Chondrocyte (in vitro differentiated cells): ENCODE data around the gene XIRP2. TPM values are rescaled to one million over a fixed set of nuclear protein-coding genes. Genes with fewer than 3 reads are reported as not detected.
A peak's percentile ranks its signal among the peaks of the same experiment; 100 is the strongest.

ENCODE experiments used
- DNase-seq: peaks from one replicate; pipeline ENCODE4 v3.0.0; 2021; ENCODE audit warnings: mixed read lengths, low spot score
- H3K27ac Mint-ChIP-seq: one replicate; pipeline ENCODE4 v1.8.0; 2021; ENCODE audit warnings: mild to moderate bottlenecking, moderate library complexity, mixed read lengths; ENCODE audit not compliant: unreplicated experiment
- H3K27me3 Mint-ChIP-seq: 2 replicates; pipeline ENCODE4 v1.8.0; 2021; ENCODE audit warnings: low read depth, mixed read lengths
- H3K36me3 Mint-ChIP-seq: 2 replicates; pipeline ENCODE4 v1.8.0; 2021; ENCODE audit warnings: low read depth, mixed read lengths
- H3K4me1 Mint-ChIP-seq: 2 replicates; pipeline ENCODE4 v1.8.0; 2021; ENCODE audit warnings: low read depth, mild to moderate bottlenecking, mixed read lengths
- H3K4me3 Mint-ChIP-seq: one replicate; pipeline ENCODE4 v1.8.0; 2021; ENCODE audit warnings: mild to moderate bottlenecking, moderate library complexity, mixed read lengths; ENCODE audit not compliant: unreplicated experiment
- H3K9me3 Mint-ChIP-seq: 2 replicates; pipeline ENCODE4 v1.8.0; 2021; ENCODE audit warnings: low read depth, mixed read lengths
- total RNA-seq: library from RNA; stranded (reverse); gene quantifications from 3 replicates; pipeline ENCODE4 v1.2.1, GENCODE V29; 2021
- TF ChIP-seq, protein P1 (sequence below): fragments of 200-600 bp; sonication (generic); IDR thresholded peaks from 2 replicates; pipeline ENCODE4 v1.5.0; 2021; ENCODE audit warnings: antibody characterized with exemption, mild to moderate bottlenecking, moderate library complexity

XIRP2 gene
- total RNA-seq, 1 donor from 2014 or later, result not detected

DNA sequence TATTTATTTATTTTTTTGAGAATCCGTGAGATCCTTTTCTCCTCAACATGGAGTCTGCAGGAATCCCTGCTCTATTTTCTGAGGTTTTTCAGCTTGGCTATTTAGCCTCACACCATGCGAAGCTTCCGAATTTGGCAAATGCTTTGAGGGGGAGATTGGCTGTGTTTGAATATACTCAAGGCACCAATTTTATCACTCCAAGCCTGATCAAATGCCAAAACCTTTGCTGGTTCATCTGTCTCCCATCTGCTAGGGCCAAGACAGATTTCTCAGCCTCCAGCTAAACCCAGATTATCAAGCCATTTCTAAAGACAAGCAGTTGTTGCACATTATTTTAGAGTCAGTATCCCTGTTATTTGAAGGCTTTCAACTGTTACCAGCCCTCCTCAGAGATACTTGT, 295.7 kb downstream of the XIRP2 start:
- Mint-ChIP-seq H3K4me1 (peaks cover 27% of the 10 kb centered on the region), H3K27ac (no peak overlapping the region), H3K4me3 (no peak overlapping the region), H3K9me3 (peaks cover 5% of the 10 kb centered on the region), H3K27me3 (no peaks in the 10 kb centered on the region), H3K36me3 (no peaks in the 10 kb centered on the region)
- TF ChIP-seq, protein P1, sequence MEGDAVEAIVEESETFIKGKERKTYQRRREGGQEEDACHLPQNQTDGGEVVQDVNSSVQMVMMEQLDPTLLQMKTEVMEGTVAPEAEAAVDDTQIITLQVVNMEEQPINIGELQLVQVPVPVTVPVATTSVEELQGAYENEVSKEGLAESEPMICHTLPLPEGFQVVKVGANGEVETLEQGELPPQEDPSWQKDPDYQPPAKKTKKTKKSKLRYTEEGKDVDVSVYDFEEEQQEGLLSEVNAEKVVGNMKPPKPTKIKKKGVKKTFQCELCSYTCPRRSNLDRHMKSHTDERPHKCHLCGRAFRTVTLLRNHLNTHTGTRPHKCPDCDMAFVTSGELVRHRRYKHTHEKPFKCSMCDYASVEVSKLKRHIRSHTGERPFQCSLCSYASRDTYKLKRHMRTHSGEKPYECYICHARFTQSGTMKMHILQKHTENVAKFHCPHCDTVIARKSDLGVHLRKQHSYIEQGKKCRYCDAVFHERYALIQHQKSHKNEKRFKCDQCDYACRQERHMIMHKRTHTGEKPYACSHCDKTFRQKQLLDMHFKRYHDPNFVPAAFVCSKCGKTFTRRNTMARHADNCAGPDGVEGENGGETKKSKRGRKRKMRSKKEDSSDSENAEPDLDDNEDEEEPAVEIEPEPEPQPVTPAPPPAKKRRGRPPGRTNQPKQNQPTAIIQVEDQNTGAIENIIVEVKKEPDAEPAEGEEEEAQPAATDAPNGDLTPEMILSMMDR, result no peak
- DNase-seq, result no peak

DNA sequence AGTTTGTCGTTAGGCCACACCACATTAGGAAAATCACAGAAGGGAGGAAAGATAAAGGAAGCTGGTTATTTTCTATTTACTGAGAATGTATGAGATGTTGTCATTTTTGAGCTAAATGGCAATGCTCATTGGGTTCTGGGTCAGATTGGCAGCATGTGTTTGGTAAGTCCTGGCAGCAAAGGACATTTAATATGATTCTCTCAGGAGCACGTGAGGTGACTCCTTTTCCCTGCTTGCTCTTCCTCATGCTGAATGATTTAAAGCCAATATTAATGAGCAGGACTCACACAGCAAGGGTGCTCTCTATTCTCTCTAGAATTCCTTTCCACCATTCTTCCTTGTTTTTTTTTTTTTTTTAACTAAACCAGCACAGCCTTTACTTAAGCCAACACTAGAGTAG, 298.2 kb downstream of the XIRP2 start:
- DNase-seq, result no peak
- no peak overlapping the region for H3K27ac Mint-ChIP-seq
- TF ChIP-seq, protein P1, result no peak
- H3K36me3 Mint-ChIP-seq, result no peaks in the 10 kb centered on the region
- no peak overlapping the region for H3K4me3 Mint-ChIP-seq
- H3K27me3 Mint-ChIP-seq, result no peaks in the 10 kb centered on the region
- no peaks in the 10 kb centered on the region for H3K9me3 Mint-ChIP-seq
- peaks cover 49% of the 10 kb centered on the region for H3K4me1 Mint-ChIP-seq

GRCh38 chr2:167187049-167187727, 298.9 kb downstream of the XIRP2 start:
- Mint-ChIP-seq H3K36me3 (no peaks in the 10 kb centered on the region), H3K4me3 (no peak overlapping the region), H3K27me3 (no peaks in the 10 kb centered on the region), H3K4me1 (peaks cover 54% of the 10 kb centered on the region), H3K9me3 (no peaks in the 10 kb centered on the region), H3K27ac (no peak overlapping the region)
- DNase-seq, result no peak
- TF ChIP-seq, protein P1, result no peak

DNA sequence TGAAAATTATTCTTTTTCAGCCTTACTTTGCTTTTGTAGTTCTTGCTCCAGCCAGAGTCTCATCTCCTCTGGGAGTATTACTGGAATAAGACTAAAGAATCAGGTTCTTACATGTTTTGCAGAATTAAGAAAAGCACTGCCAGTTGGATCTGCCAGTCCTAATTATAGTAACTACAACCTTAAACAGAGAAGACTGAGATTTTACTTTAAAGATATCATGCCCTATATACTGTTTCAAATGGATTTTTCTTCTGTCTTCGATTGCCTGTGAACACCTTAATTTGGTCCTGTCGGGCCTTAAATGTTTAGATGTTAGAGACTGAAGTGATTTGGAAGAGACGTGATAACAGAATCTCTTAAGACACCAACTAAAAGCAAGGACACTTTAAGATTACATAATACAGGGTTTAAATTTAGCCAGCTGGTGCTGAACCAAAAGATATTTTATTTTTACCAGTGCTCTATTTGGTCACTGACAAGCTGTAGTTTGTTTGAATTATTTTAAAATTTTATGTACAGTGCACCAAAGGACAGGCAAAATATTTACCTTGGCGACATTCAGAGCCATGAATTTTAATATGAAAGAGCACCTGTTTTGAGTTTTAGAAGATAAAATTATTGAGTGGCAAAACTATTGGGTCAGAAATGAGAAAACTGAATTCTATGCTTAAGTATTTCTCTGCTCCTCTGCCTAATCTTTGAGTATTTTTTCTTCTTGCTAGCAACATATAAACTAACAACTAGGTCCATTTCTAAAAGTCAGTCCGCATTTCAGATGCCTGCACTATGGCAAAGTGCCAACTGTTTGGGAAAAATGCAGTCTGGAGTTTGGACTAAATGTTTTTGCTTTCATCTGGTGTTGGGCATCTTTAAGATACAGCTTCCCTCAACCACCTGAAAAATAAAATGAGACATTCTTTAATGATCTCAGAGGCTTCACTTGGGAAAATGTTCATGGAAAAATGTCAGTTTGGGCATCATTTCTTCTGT, 300.0 kb downstream of the XIRP2 start:
- Mint-ChIP-seq H3K27ac (peak overlapping the region; percentile 56), H3K9me3 (no peaks in the 10 kb centered on the region), H3K36me3 (no peaks in the 10 kb centered on the region), H3K4me1 (peaks cover 65% of the 10 kb centered on the region), H3K27me3 (no peaks in the 10 kb centered on the region), H3K4me3 (no peak overlapping the region)
- no peak for DNase-seq
- TF ChIP-seq, protein P1, result no peak

GRCh38 chr2:167190053-167190452, 301.8 kb downstream of the XIRP2 start:
- Mint-ChIP-seq H3K9me3 (no peaks in the 10 kb centered on the region), H3K27ac (no peak overlapping the region), H3K4me3 (no peak overlapping the region), H3K36me3 (no peaks in the 10 kb centered on the region), H3K27me3 (no peaks in the 10 kb centered on the region), H3K4me1 (peaks cover 68% of the 10 kb centered on the region)
- DNase-seq, result no peak
- TF ChIP-seq, protein P1, result no peak
